HepG2 (cell line): ENCODE data around the gene XRCC2. TPM values are rescaled to one million over a fixed set of nuclear protein-coding genes. Genes with fewer than 3 reads are reported as not detected.

Source experiments
- ATAC-seq: fragments of 200-7000 bp; cut with Tn5 transposase; 3 replicates; pipeline ENCODE4 v1.9.1; 2020; ENCODE audit warnings: mild to moderate bottlenecking, moderate library complexity
- BruUV-seq: library from RNA; stranded (reverse); fragments of 400-500 nt; replicated peaks from 2 replicates; lab custom pipeline; 2021; lab: Mats Ljungman, UMichigan
- CTCF ChIA-PET: fragments of 300-600 bp; formaldehyde crosslinking; extraction: SDS; loops from one replicate; lab custom pipeline; 2021; ENCODE audit warnings: low total read pairs, inconsistent platforms, low intra/inter-chr PET ratio; lab: Yijun Ruan, JAX
- POLR2A ChIA-PET: fragments of 350-600 bp; sonication (Branson Sonifier 250); formaldehyde crosslinking; loops from one replicate; lab custom pipeline; 2020; ENCODE audit warnings: antibody characterized with exemption, inconsistent platforms; lab: Yijun Ruan, JAX
- DNase-seq: peaks from one replicate; pipeline ENCODE4 v3.0.0-alpha.2; 2015; ENCODE audit warnings: low spot score
- FAIRE-seq: peaks from 3 replicates; lab custom pipeline; 2011; peaks lifted over from hg19 to GRCh38; lab: Jason Lieb, UNC
- H2AFZ ChIP-seq: one replicate; pipeline ENCODE4 v1.6.1; 2011; ENCODE audit warnings: low read length, inconsistent platforms
- H3K27ac ChIP-seq: fragments of 300-600 bp; 3 replicates; pipeline ENCODE4 v1.8.0; 2011; ENCODE audit warnings: mixed run types, mild to moderate bottlenecking, mixed read lengths, low read length, inconsistent platforms; ENCODE audit not compliant: insufficient read depth; ENCODE audit errors: extremely low read length
- H3K27me3 ChIP-seq, 2 experiments: fragments of 200-600 bp in 1 of 2; 2 replicates in 1 of 2; 3 replicates in 1 of 2; pipeline versions ENCODE4 v1.6.0 to v1.8.0; 2011; ENCODE audit warnings: low read length in 2 of 2, mild to moderate bottlenecking in 2 of 2, moderate library complexity in 2 of 2, inconsistent platforms in 1 of 2; ENCODE audit not compliant: insufficient read depth in 2 of 2, control insufficient read depth in 1 of 2
- H3K36me3 ChIP-seq, 2 experiments: fragments of 200-600 bp in 1 of 2; replicated peaks in 1 of 2; 2 replicates in 1 of 2; 3 replicates in 1 of 2; pipeline versions ENCODE4 v1.5.1 to v1.8.0; 2011; ENCODE audit warnings: low read length in 2 of 2, inconsistent platforms in 1 of 2; ENCODE audit not compliant: insufficient read depth in 2 of 2, control insufficient read depth in 1 of 2
- H3K4me1 ChIP-seq: 2 replicates; pipeline ENCODE4 v1.5.1; 2012; ENCODE audit warnings: low read length, inconsistent platforms; ENCODE audit not compliant: insufficient read depth
- H3K4me2 ChIP-seq: 2 replicates; pipeline ENCODE4 v1.6.0; 2011; ENCODE audit warnings: low read depth, low read length, inconsistent platforms
- H3K4me3 ChIP-seq, 3 experiments: fragments of 200-600 bp in 1 of 3; sonication (generic), shearing (Covaris generic) in 1 of 3; replicated peaks in 1 of 3; 2 replicates each; pipeline ENCODE4 v1.5.1; 2011 to 2016; ENCODE audit warnings: low read length in 3 of 3, inconsistent platforms in 2 of 3, low read depth in 2 of 3, mild to moderate bottlenecking in 2 of 3, control low read depth in 1 of 3, mixed read lengths in 1 of 3; ENCODE audit not compliant: insufficient read depth in 1 of 3
- H3K79me2 ChIP-seq: one replicate; pipeline ENCODE4 v1.6.1; 2011; ENCODE audit warnings: low read length, inconsistent platforms; ENCODE audit not compliant: insufficient read depth
- H3K9ac ChIP-seq: 2 replicates; pipeline ENCODE4 v1.6.0; 2011; ENCODE audit warnings: mild to moderate bottlenecking, low read depth, low read length, inconsistent platforms; ENCODE audit not compliant: insufficient read depth
- H3K9me3 ChIP-seq: 2 replicates; pipeline ENCODE4 v1.5.1; 2012; ENCODE audit warnings: mild to moderate bottlenecking, low read length
- H4K20me1 ChIP-seq: 2 replicates; pipeline ENCODE4 v1.6.0; 2011; ENCODE audit warnings: inconsistent platforms, mild to moderate bottlenecking, low read length, moderate library complexity; ENCODE audit not compliant: insufficient read depth
- GMEB1 ChIP-seq: sonication (generic); formaldehyde crosslinking; IDR thresholded peaks from 2 replicates; pipeline ENCODE4 v1.5.1; 2020; ENCODE audit warnings: missing genetic modification reagents, mild to moderate bottlenecking, borderline replicate concordance
- PHF21A ChIP-seq: sonication (generic); formaldehyde crosslinking; IDR thresholded peaks from 2 replicates; pipeline ENCODE4 v1.5.0; 2020; ENCODE audit warnings: mild to moderate bottlenecking, missing genetic modification reagents
- PHF5A ChIP-seq: IDR thresholded peaks from one replicate; pipeline ENCODE4 v1.6.1; 2018; ENCODE audit warnings: low read depth, missing genetic modification reagents; ENCODE audit not compliant: unreplicated experiment
- PLRG1 ChIP-seq: fragments of 450-650 bp; conservative IDR thresholded peaks from 2 replicates; pipeline ENCODE4 v1.6.1; 2016
- SIN3B ChIP-seq: fragments of 150-350 bp; IDR thresholded peaks from 2 replicates; pipeline ENCODE4 v1.6.1; 2014; ENCODE audit warnings: low read length
- ZNF569 ChIP-seq: sonication (generic); formaldehyde crosslinking; IDR thresholded peaks from 2 replicates; pipeline ENCODE4 v1.5.0; 2020; ENCODE audit warnings: mild to moderate bottlenecking, missing genetic modification reagents, moderate library complexity, borderline replicate concordance
- ZNF607 ChIP-seq: sonication (generic); formaldehyde crosslinking; IDR thresholded peaks from 2 replicates; pipeline ENCODE4 v1.5.1; 2020; ENCODE audit warnings: missing genetic modification reagents, mild to moderate bottlenecking, borderline replicate concordance
- WGBS: methylation state at CpG from one replicate; pipeline ENCODE4 v1.1.6; 2017; ENCODE audit warnings: low lambda C conversion rate; 5-methylcytosine and 5-hydroxymethylcytosine counted together
- in situ Hi-C: cut with HindIII; loops from 2 replicates; pipeline ENCODE4 v1.10.0; 2017; ENCODE audit warnings: low pct_unique_long_range_greater_than_20kb; ENCODE audit not compliant: extremely low pct_ligation_motif_present
- intact Hi-C: fragments of 100-400 bp; cut with micrococcal nuclease; formaldehyde crosslinking; loops from one replicate; pipeline ENCODE4 v1.10.0; 2022; ENCODE audit not compliant: unreplicated experiment
- polyA plus RNA-seq, 8 experiments: library from polyadenylated mRNA; depleted of rRNA in 3 of 8; stranded (reverse) in 7 of 8; unstranded in 1 of 8; fragments of >200 nt; fragmentation: Illumina TruSeq in 4 of 8; extraction: Trizol in 4 of 8; gene quantifications; 2 replicates each; pipeline versions ENCODE4 v1.2.1 to v1.2.3, GENCODE V29; 2011 to 2016; ENCODE audit warnings: low read depth in 4 of 8, missing spikeins in 1 of 8, mixed read lengths in 1 of 8; ENCODE audit not compliant: insufficient read depth in 1 of 8
- total RNA-seq, 5 experiments: library from RNA; depleted of rRNA; stranded (reverse); fragments of >200 nt; fragmentation: Illumina TruSeq; extraction: Trizol; gene quantifications; 2 replicates each; pipeline ENCODE4 v1.2.3, GENCODE V29; 2016; ENCODE audit warnings: low read depth in 1 of 5
- TF ChIP-seq, protein P1 (sequence below): IDR thresholded peaks from 2 replicates; pipeline ENCODE4 v1.6.1; 2016
- TF ChIP-seq, protein P2 (sequence below): sonication (generic); formaldehyde crosslinking; IDR thresholded peaks from 2 replicates; pipeline ENCODE4 v1.4.0; 2020; ENCODE audit warnings: mild to moderate bottlenecking, missing genetic modification reagents
- TF ChIP-seq, protein P3 (sequence below): sonication (generic); formaldehyde crosslinking; IDR thresholded peaks from 2 replicates; pipeline ENCODE4 v1.8.0; 2022; ENCODE audit warnings: mild to moderate bottlenecking, missing genetic modification reagents, moderate library complexity
- TF ChIP-seq, protein P4 (sequence below): sonication (generic); formaldehyde crosslinking; IDR thresholded peaks from 2 replicates; pipeline ENCODE4 v1.5.0; 2020; ENCODE audit warnings: mild to moderate bottlenecking, missing genetic modification reagents, moderate library complexity

The XRCC2 gene
- total and polyA plus RNA-seq, 2 of the 13 experiments (the other 11 are each of a cell fraction or from before 2014, with no cell fraction given), result 3.8 to 14.5 TPM

DNA sequence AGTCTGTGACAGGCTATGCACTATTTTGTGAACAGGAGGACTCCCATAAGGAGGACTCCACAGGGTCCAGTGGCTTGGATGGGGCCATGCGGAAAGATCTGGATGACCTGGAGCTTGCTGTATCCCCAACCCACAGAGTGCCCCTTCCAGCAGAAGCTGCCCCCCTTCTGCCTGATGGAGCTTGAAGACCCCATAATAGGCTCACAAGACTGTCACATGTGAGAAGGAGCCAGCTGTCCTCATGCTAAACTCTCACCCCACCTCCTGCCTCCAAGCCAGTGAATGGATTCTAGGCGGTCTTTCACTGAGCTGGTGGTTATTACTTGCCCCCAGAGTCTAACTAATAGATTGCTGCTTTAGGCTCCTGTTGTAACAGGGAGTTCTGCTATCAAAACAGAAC lies 79.1 kb downstream of the XRCC2 start:
- no peak overlapping the region for H3K9ac ChIP-seq
- H3K4me2 ChIP-seq, result no peak overlapping the region
- no peak for FAIRE-seq
- no peaks in the 10 kb centered on the region for H3K79me2 ChIP-seq
- ChIA-PET POLR2A (no interaction called here), CTCF (no interaction called here)
- in situ Hi-C loops (no loop called here), intact Hi-C loops (no loop called here)
- ATAC-seq, result no peak
- H4K20me1 ChIP-seq, result no peaks in the 10 kb centered on the region
- H3K4me1 ChIP-seq, result no peaks in the 10 kb centered on the region
- no TSS peak for BruUV-seq
- TF ChIP-seq, protein P1, sequence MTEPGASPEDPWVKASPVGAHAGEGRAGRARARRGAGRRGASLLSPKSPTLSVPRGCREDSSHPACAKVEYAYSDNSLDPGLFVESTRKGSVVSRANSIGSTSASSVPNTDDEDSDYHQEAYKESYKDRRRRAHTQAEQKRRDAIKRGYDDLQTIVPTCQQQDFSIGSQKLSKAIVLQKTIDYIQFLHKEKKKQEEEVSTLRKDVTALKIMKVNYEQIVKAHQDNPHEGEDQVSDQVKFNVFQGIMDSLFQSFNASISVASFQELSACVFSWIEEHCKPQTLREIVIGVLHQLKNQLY (CRISPR knock-in tag), result no peak
- TF ChIP-seq PLRG1, result no peak
- TF ChIP-seq, protein P2, sequence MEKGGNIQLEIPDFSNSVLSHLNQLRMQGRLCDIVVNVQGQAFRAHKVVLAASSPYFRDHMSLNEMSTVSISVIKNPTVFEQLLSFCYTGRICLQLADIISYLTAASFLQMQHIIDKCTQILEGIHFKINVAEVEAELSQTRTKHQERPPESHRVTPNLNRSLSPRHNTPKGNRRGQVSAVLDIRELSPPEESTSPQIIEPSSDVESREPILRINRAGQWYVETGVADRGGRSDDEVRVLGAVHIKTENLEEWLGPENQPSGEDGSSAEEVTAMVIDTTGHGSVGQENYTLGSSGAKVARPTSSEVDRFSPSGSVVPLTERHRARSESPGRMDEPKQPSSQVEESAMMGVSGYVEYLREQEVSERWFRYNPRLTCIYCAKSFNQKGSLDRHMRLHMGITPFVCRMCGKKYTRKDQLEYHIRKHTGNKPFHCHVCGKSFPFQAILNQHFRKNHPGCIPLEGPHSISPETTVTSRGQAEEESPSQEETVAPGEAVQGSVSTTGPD (CRISPR knock-in tag), result no peak
- TF ChIP-seq, protein P3, sequence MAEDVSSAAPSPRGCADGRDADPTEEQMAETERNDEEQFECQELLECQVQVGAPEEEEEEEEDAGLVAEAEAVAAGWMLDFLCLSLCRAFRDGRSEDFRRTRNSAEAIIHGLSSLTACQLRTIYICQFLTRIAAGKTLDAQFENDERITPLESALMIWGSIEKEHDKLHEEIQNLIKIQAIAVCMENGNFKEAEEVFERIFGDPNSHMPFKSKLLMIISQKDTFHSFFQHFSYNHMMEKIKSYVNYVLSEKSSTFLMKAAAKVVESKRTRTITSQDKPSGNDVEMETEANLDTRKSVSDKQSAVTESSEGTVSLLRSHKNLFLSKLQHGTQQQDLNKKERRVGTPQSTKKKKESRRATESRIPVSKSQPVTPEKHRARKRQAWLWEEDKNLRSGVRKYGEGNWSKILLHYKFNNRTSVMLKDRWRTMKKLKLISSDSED (CRISPR knock-in tag), result no peak
- TF ChIP-seq SIN3B, result no peak
- TF ChIP-seq PHF5A (CRISPR knock-in tag), result no peak
- TF ChIP-seq ZNF569 (CRISPR knock-in tag), result no peak
- TF ChIP-seq, protein P4, sequence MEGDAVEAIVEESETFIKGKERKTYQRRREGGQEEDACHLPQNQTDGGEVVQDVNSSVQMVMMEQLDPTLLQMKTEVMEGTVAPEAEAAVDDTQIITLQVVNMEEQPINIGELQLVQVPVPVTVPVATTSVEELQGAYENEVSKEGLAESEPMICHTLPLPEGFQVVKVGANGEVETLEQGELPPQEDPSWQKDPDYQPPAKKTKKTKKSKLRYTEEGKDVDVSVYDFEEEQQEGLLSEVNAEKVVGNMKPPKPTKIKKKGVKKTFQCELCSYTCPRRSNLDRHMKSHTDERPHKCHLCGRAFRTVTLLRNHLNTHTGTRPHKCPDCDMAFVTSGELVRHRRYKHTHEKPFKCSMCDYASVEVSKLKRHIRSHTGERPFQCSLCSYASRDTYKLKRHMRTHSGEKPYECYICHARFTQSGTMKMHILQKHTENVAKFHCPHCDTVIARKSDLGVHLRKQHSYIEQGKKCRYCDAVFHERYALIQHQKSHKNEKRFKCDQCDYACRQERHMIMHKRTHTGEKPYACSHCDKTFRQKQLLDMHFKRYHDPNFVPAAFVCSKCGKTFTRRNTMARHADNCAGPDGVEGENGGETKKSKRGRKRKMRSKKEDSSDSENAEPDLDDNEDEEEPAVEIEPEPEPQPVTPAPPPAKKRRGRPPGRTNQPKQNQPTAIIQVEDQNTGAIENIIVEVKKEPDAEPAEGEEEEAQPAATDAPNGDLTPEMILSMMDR (CRISPR knock-in tag), result no peak
- no peak for TF ChIP-seq GMEB1 (CRISPR knock-in tag)
- no peak for TF ChIP-seq PHF21A (CRISPR knock-in tag)
- TF ChIP-seq ZNF607 (CRISPR knock-in tag), result no peak
- no peaks in the 10 kb centered on the region for H3K9me3 ChIP-seq
- H3K27me3 ChIP-seq, result 0 out of 5 replicates have a peak, but pooled peaks cover 0 to 2% of the 10 kb centered on the region in 2 experiments
- H3K36me3 ChIP-seq, result no peaks in the 10 kb centered on the region
- no peak overlapping the region for H3K4me3 ChIP-seq
- no peak overlapping the region for H3K27ac ChIP-seq
- no peak for DNase-seq
- H2AFZ ChIP-seq, result no peak overlapping the region
- 50% methylated on average over 1 of the region's 2 CpGs for WGBS
